Spinal cord (tissue), 10 donors: ENCODE measurements around the gene UNC13A. TPM values are rescaled to one million over a fixed set of nuclear protein-coding genes. Genes with fewer than 3 reads are reported as not detected.
A peak's percentile ranks its signal among the peaks of the same experiment; 100 is the strongest.
"Not testable (repeated sequence)": the region's sequence is repeated elsewhere in the genome, so short reads cannot be mapped to it uniquely, and the experiment has no call there.

Source experiments
- DNase-seq, 6 donors: peaks; one replicate each; pipeline versions ENCODE4 v3.0.0 to v3.0.0-alpha.2; 2013 to 2015; ENCODE audit warnings: low spot score in 6 of 6, low read depth in 4 of 6
- H3K27ac ChIP-seq: one replicate; pipeline ENCODE4 v1.5.1; 2013; ENCODE audit warnings: low read depth, low read length, control low read depth
- H3K27me3 ChIP-seq: one replicate; pipeline ENCODE4 v1.6.1; 2013; ENCODE audit warnings: low read length; ENCODE audit not compliant: control insufficient read depth, insufficient read depth
- H3K36me3 ChIP-seq: one replicate; pipeline ENCODE4 v1.6.1; 2013; ENCODE audit warnings: low read length; ENCODE audit not compliant: control insufficient read depth, insufficient read depth
- H3K4me1 ChIP-seq: one replicate; pipeline ENCODE4 v1.6.1; 2013; ENCODE audit warnings: low read length; ENCODE audit not compliant: control insufficient read depth, insufficient read depth
- H3K4me3 ChIP-seq: one replicate; pipeline ENCODE4 v1.5.1; 2013; ENCODE audit warnings: low read depth, low read length, control low read depth
- H3K9me3 ChIP-seq: one replicate; pipeline ENCODE4 v1.6.1; 2013; ENCODE audit warnings: low read length; ENCODE audit not compliant: control insufficient read depth, insufficient read depth
- WGBS: methylation state at CpG from one replicate; pipeline ENCODE4 v1.1.5; 2013; ENCODE audit warnings: missing lambda C conversion rate; ENCODE audit not compliant: insufficient coverage; 5-methylcytosine and 5-hydroxymethylcytosine counted together
- polyA plus RNA-seq, 2 donors: library from polyadenylated mRNA; unstranded; fragments of 120-200 nt; gene quantifications; one replicate each; pipeline ENCODE4 v1.2.1, GENCODE V29; 2013; ENCODE audit not compliant: insufficient read length in 2 of 2
- total RNA-seq, 2 donors: library from RNA; depleted of rRNA in 1 of 2; stranded (reverse); fragments of 120-200 nt in 1 of 2; fragments of >200 nt in 1 of 2; gene quantifications; one replicate each; pipeline versions ENCODE4 v1.2.3 to v1.2.4, GENCODE V29; 2013 to 2014
- donor health status: healthy.

UNC13A gene
- total and polyA plus RNA-seq, 4 donors: 11.2 to 57.4 (median 40.4) TPM

DNA sequence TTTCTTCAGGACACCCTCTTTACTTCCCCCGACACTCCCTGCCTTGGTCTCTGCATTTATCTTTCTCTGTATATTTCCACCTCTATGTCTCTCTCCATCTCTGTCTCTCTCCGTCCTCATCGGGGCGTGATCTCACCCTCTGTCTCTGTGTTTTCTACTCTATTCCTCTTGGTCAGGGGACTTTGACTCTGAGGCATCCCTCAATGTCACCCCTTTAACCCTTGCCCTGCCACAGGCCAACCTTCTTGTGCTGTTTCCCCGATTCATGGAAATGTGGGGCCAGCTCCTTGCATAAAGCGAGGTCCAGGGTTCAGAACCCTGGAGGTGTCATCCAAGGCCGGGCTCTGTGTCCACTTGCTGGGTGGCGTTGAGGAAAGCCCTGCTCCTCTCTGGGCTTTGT is 85.9 kb downstream of the UNC13A start:
- H3K27me3 ChIP-seq: no peaks in the 10 kb centered on the region
- no peak overlapping the region for H3K4me3 ChIP-seq
- H3K27ac ChIP-seq: no peak overlapping the region
- H3K36me3 ChIP-seq: peaks cover 5% of the 10 kb centered on the region
- H3K9me3 ChIP-seq: no peaks in the 10 kb centered on the region
- WGBS: 71% methylated on average over 8 of the region's 8 CpGs
- no peak for DNase-seq
- H3K4me1 ChIP-seq: peaks cover 23% of the 10 kb centered on the region

DNA sequence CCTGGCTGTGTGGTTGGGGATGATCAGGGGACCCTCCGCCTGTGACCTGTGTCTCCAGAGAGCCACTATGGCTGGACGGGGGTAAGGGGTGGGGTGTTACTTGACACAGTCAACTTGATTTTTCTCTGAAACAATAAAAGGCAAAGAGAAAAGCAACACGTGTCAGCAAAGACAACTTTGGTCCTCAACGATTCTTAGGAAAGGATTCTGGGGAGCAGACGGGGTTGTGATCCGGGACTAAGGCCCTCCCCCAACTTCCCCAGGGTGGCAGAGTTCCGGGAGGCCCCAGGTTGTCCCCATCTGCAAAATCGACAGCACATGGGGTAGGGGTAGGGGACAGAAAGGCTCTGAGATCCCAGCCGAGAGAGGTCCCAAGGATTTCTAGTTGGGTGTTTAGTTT is 86.5 kb downstream of the UNC13A start:
- Histone ChIP-seq H3K27ac (peak overlapping the region; percentile 25), H3K36me3 (peaks cover 5% of the 10 kb centered on the region), H3K4me3 (no peak overlapping the region), H3K4me1 (peaks cover 23% of the 10 kb centered on the region), H3K27me3 (no peaks in the 10 kb centered on the region), H3K9me3 (no peaks in the 10 kb centered on the region)
- WGBS: 45% methylated on average over 3 of the region's 9 CpGs
- no peak for DNase-seq

DNA sequence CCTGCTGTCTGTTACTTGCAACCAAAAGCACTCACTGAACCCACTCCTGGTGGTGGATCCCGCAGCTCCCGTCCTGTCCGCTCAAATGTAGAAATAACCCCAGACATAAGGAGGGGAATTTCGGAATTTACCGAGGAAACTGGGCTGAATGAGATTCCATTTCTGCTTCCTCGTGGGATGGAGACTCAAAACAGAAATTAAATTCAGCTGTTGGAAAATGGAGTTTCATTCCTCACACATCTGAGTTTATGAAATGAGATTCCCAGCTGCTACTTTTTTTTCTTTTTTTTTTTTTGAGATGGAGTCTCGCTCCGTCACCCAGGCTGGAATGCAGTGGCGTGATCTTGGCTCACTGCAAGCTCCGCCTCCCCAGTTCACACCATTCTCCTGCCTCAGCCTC is 88.4 kb downstream of the UNC13A start:
- H3K4me1 ChIP-seq: peaks cover 9% of the 10 kb centered on the region
- H3K4me3 ChIP-seq: no peak overlapping the region
- no peaks in the 10 kb centered on the region for H3K9me3 ChIP-seq
- 79% methylated on average over 8 of the region's 10 CpGs for WGBS
- no peak for DNase-seq
- no peaks in the 10 kb centered on the region for H3K27me3 ChIP-seq
- no peak overlapping the region for H3K27ac ChIP-seq
- H3K36me3 ChIP-seq: no peaks in the 10 kb centered on the region

DNA sequence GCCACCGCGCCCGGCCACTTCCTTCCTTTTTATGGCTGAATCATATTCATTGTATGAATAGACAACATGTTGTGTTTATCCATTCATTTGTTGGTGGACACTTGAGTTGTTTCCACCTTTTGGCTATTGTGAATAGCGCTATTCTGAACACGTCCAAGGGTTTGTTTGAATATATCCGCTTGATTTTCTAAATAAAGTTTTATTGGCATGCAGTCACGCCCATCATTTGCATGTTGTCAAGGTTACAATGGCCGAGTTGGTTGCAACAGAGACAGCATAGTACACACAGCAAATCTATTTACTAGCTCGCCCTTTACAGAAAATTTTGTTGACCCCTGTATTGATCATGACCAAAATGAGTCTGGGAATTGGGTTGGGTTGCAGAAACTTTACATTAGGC is 89.2 kb downstream of the UNC13A start:
- DNase-seq: no peak
- Histone ChIP-seq H3K36me3 (no peaks in the 10 kb centered on the region), H3K4me3 (no peak overlapping the region), H3K27me3 (no peaks in the 10 kb centered on the region), H3K4me1 (peaks cover 9% of the 10 kb centered on the region), H3K9me3 (no peaks in the 10 kb centered on the region), H3K27ac (no peak overlapping the region)
- WGBS: 47% methylated on average over 2 of the region's 9 CpGs

DNA sequence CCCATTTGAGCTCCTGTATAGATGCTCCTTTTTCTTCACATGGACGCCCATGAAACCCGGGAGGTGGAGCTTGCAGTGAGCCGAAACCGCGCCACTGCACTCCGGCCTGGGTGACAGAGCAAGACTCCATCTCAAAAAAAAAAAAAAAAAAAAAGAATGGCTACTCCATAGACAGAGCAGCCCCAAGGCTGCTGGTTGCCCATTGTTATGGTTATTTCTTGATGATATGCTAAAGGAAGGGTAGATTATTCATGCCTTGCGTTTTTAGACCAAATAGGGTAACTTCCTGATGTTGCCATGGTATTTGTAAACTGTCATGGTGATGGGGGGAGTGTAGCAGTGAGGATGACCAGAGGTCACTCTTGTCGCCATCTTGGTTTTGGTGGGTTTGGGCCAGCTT is 90.1 kb downstream of the UNC13A start:
- not testable (repeated sequence) for H3K4me1 ChIP-seq, H3K4me3 ChIP-seq, DNase-seq, H3K27ac ChIP-seq, H3K9me3 ChIP-seq, H3K27me3 ChIP-seq, H3K36me3 ChIP-seq
- WGBS: 56% methylated on average over 2 of the region's 8 CpGs

DNA sequence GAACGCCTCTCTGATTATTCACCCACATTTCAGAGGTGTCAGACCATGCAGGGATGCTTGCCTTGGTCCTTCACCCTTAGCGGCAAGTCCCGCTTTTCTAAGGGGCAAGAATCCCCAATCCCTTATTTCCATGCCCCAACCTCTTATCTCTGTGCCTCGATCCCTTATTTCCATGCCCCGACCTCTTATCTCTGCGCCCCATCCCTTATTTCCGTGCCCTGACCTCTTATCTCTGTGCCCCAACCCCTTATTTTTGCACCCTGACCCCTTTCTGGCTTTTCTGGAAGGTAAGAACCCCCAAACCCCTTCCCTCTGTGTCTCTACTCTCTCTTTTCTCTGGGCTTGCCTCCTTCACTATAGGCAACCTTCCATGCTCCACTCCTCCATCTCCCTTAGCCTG is 93.9 kb downstream of the UNC13A start:
- H3K36me3 ChIP-seq, H3K9me3 ChIP-seq, DNase-seq, H3K27ac ChIP-seq, H3K4me3 ChIP-seq, H3K27me3 ChIP-seq, H3K4me1 ChIP-seq: not testable (repeated sequence)
- 87% methylated on average over 7 of the region's 7 CpGs for WGBS

DNA sequence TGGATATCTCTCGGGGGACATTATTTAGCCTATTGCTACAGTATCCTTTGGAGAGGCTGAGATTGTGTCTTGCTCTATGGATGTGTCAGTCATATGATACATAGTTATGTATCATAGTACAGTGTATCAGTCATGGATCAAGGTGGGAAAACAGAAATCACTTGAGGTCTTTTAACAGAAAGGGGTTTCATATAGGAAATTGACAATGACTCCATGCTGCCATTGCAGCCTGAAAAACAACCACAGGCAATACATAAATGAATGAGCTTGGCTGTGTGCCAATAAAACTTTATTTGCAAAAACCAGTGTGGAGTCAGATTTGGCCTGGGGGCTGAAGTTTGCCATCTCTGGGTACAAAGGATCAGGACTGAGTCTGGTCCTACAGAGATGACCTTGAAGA is 97.3 kb downstream of the UNC13A start:
- Histone ChIP-seq H3K4me1 (no peaks in the 10 kb centered on the region), H3K36me3 (no peaks in the 10 kb centered on the region), H3K27me3 (no peaks in the 10 kb centered on the region), H3K27ac (no peak overlapping the region), H3K4me3 (no peak overlapping the region), H3K9me3 (no peaks in the 10 kb centered on the region)
- DNase-seq: no peak
- WGBS: no CpG with 5 or more reads among the region's 1 CpG

DNA sequence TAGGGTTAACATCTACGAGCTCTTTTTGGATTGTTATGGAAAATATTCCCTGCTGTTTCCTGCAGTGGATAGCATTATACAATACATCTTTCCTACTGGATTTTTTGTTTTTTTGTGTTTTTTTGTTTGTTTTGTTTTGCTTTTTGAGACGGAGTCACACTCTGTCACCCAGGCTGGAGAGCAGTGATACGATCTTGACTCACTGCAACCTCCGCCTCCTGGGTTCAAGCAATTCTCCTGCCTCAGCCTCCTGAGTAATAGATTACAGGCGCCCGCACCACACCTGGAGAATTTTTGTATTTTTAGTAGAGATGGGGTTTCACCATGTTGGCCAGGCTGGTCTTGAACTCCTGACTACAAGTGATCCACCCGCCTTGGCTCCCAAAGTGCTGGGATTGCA is 102.8 kb downstream of the UNC13A start:
- WGBS: 73% methylated on average over 4 of the region's 7 CpGs
- H3K27me3 ChIP-seq, H3K4me3 ChIP-seq, DNase-seq, H3K27ac ChIP-seq, H3K4me1 ChIP-seq, H3K9me3 ChIP-seq: not testable (repeated sequence)
- H3K36me3 ChIP-seq: peaks cover 28% of the 10 kb centered on the region

DNA sequence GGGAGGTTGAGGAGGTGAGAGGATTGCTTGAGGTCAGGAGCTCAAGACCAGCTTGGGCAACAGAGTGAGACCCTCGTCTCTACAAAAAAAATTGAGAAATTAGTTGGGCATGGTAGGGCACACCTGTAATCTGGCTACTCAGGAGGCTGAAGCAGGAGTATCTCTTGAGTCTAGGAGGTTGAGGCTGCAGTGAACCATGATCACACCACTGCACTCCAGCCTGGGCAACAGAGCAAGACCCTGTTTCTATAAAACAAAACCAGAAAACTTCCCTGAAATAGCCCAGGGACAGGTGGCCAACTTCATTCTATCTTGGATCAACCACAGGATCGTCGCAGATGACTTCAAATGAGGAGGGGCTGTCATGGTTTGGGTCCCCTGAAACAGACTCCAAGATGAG is 104.0 kb downstream of the UNC13A start:
- no peak for DNase-seq
- H3K9me3 ChIP-seq: no peaks in the 10 kb centered on the region
- H3K27ac ChIP-seq: no peak overlapping the region
- peaks cover 40% of the 10 kb centered on the region for H3K36me3 ChIP-seq
- no peaks in the 10 kb centered on the region for H3K27me3 ChIP-seq
- H3K4me1 ChIP-seq: no peaks in the 10 kb centered on the region
- 80% methylated on average over 3 of the region's 3 CpGs for WGBS
- no peak overlapping the region for H3K4me3 ChIP-seq

DNA sequence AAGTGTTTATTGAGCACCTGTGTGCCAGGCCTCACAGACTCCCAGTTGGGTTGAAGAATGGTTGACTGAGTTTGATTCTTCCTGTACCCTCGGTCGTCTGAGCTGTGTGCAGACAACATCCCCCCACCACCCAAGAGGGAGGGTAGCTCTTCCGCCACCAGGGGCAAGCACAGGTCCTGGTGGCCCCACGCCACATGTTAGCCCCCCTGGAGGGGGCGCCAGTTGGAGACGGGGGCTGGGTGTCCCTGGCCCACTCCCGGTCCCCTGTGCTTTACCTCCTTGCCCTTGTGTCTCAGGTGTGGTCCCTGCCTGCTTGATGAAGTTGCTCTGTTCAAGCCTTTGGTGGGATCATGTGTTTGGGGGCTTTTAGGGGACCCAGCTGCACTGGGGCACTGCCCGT is 105.5 kb downstream of the UNC13A start:
- Histone ChIP-seq H3K9me3 (no peaks in the 10 kb centered on the region), H3K27ac (no peak overlapping the region), H3K27me3 (no peaks in the 10 kb centered on the region), H3K36me3 (peaks cover 56% of the 10 kb centered on the region), H3K4me3 (no peak overlapping the region), H3K4me1 (no peaks in the 10 kb centered on the region)
- WGBS: 86% methylated on average over 6 of the region's 8 CpGs
- no peak for DNase-seq
